Activated CD8-positive, alpha-beta memory T cell treated with anti-CD3 and anti-CD28 coated beads for 36 hours (primary cell): Measurements from ENCODE around the gene ALOX12. TPM values are rescaled to one million over a fixed set of nuclear protein-coding genes. Genes with fewer than 3 reads are reported as not detected.

Experiments
- CTCF ChIA-PET: fragments of 350-600 bp; sonication (Branson Sonifier 250); formaldehyde crosslinking; loops from one replicate; lab custom pipeline; 2021; ENCODE audit warnings: antibody characterized with exemption; lab: Charles Lee
- POLR2A ChIA-PET: fragments of 350-600 bp; sonication (Branson Sonifier 250); formaldehyde crosslinking; loops from one replicate; lab custom pipeline; 2021; ENCODE audit warnings: antibody characterized with exemption; lab: Charles Lee
- total RNA-seq, 2 experiments: library from RNA; stranded (reverse); gene quantifications; one replicate each; pipeline ENCODE4 v1.2.3, GENCODE V29; 2021

The ALOX12 gene
- total RNA-seq, 2 experiments from 2014 or later, result not detected

- ChIA-PET CTCF (no interaction called here), POLR2A (no interaction called here)
These were observed 63.1 kb downstream of the ALOX12 start for GRCh38 chr17:7058831-7059447.

Other genes with a start within 250 kb of the ALOX12 start
- 1 to 10 TPM; 2.2 to 2.7 TPM for gene XAF1, start 240.0 kb upstream of the ALOX12 start, total RNA-seq
- not detected for gene FBXO39, start 219.8 kb upstream of the ALOX12 start, total RNA-seq
- gene TEKT1, start 164.3 kb upstream of the ALOX12 start, total RNA-seq, result not detected
- gene RNASEK, start 16.6 kb downstream of the ALOX12 start, total RNA-seq, result 100 to 1,000 TPM; 143 to 144 TPM
- 1 to 10 TPM in 1 of 2 experiments, under 1 TPM in 1; 0.86 to 1.0 TPM for gene BCL6B, start 27.0 kb downstream of the ALOX12 start, total RNA-seq
- gene SLC16A13, start 40.0 kb downstream of the ALOX12 start, total RNA-seq, result 10 to 100 TPM; 10.1 to 10.5 TPM
- 1 to 10 TPM; 1.9 to 2.3 TPM for gene SLC16A11, start 48.0 kb downstream of the ALOX12 start, total RNA-seq
- gene CLEC10A, start 84.2 kb downstream of the ALOX12 start, total RNA-seq, result not detected
- gene ASGR2, start 118.8 kb downstream of the ALOX12 start, total RNA-seq, result not detected
- 1 to 10 TPM in 1 of 2 experiments, under 1 TPM in 1; 0.65 to 1.3 TPM for gene ASGR1, start 183.3 kb downstream of the ALOX12 start, total RNA-seq
- gene DLG4, start 223.8 kb downstream of the ALOX12 start, total RNA-seq, result 1 to 10 TPM; 4.5 to 4.6 TPM
- gene ACADVL, start 223.9 kb downstream of the ALOX12 start, total RNA-seq, result 100 to 1,000 TPM; 254 to 269 TPM
- gene DVL2, start 238.5 kb downstream of the ALOX12 start, total RNA-seq, result 10 to 100 TPM; 64.4 to 68.9 TPM
- gene PHF23, start 243.4 kb downstream of the ALOX12 start, total RNA-seq, result 10 to 100 TPM; 40.7 to 43.7 TPM
- 100 to 1,000 TPM; 131 to 135 TPM for gene GABARAP, start 246.4 kb downstream of the ALOX12 start, total RNA-seq